ENCODE data around the gene ST6GALNAC3.

DNA sequence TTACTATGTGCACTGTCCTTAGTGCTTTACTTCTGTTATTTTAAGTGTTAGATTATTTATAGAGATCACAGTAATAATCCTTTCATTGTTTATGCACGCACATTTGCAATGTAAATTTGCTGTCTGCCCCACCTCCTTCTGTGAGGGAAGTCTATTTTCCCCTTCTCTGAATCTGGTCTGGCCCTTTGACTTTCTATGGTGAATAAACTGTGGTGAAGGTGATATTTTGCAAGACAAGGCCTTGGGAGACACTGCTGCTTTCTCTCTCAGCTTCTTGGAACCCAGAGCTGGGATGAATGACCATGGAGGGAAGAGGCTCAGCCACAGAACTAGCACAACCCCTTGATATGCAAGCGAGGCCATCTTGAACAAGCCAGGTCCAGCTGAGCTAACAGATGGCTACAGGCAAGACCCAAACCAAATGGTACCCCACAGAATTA is 156.3 kb downstream of the ST6GALNAC3 start:
- TF ChIP-seq, protein P1, sequence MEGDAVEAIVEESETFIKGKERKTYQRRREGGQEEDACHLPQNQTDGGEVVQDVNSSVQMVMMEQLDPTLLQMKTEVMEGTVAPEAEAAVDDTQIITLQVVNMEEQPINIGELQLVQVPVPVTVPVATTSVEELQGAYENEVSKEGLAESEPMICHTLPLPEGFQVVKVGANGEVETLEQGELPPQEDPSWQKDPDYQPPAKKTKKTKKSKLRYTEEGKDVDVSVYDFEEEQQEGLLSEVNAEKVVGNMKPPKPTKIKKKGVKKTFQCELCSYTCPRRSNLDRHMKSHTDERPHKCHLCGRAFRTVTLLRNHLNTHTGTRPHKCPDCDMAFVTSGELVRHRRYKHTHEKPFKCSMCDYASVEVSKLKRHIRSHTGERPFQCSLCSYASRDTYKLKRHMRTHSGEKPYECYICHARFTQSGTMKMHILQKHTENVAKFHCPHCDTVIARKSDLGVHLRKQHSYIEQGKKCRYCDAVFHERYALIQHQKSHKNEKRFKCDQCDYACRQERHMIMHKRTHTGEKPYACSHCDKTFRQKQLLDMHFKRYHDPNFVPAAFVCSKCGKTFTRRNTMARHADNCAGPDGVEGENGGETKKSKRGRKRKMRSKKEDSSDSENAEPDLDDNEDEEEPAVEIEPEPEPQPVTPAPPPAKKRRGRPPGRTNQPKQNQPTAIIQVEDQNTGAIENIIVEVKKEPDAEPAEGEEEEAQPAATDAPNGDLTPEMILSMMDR (optimal IDR thresholded peaks at IDR 0.05 in 1 of 3, IDR thresholded peaks at IDR 0.05 in 1 of 3, conservative IDR thresholded peaks at IDR 0.05 in 1 of 3; ENCODE audit: extremely low read depth in 1 of 3, insufficient read depth in 2 of 3, low read length in 3 of 3): no peak
- no peak for TF ChIP-seq EZH2 (IDR thresholded peaks at IDR 0.05; ENCODE audit: low read length)

All from keratinocyte (primary cell).